ACC112 (cell line): Measurements from ENCODE around the gene ANKRD12.
"Not testable (repeated sequence)": the region's sequence is repeated elsewhere in the genome, so short reads cannot be mapped to it uniquely, and the experiment has no call there.

ENCODE experiments used
- H2AFZ ChIP-seq: fragments of 200-600 bp; sonication (generic); one replicate; pipeline ENCODE4 v1.6.0; 2017; ENCODE audit warnings: antibody characterized with exemption, low read length; ENCODE audit not compliant: unreplicated experiment
- H3K27ac ChIP-seq: fragments of 200-600 bp; sonication (generic); 2 replicates; pipeline ENCODE4 v1.5.1; 2014; ENCODE audit warnings: low read depth, mild to moderate bottlenecking, antibody characterized with exemption, low read length, moderate library complexity
- H3K27me3 ChIP-seq: fragments of 200-600 bp; sonication (generic); 2 replicates; pipeline ENCODE4 v1.6.1; 2014; ENCODE audit warnings: mild to moderate bottlenecking, antibody characterized with exemption, low read length, moderate library complexity, mixed read lengths; ENCODE audit not compliant: insufficient read depth
- H3K36me3 ChIP-seq: fragments of 200-600 bp; sonication (generic); 2 replicates; pipeline ENCODE4 v1.6.1; 2016; ENCODE audit warnings: mild to moderate bottlenecking, antibody characterized with exemption, low read length, moderate library complexity, mixed read lengths; ENCODE audit not compliant: insufficient read depth
- H3K4me1 ChIP-seq: fragments of 200-600 bp; sonication (generic); one replicate; pipeline ENCODE4 v1.6.1; 2016; ENCODE audit warnings: low read length, mixed read lengths; ENCODE audit not compliant: insufficient read depth, unreplicated experiment, control insufficient read depth
- H3K4me3 ChIP-seq: fragments of 200-600 bp; sonication (generic); 2 replicates; pipeline ENCODE4 v1.5.1; 2014; ENCODE audit warnings: mild to moderate bottlenecking, low read depth, low read length
- H3K79me2 ChIP-seq: fragments of 200-600 bp; sonication (generic); one replicate; pipeline ENCODE4 v1.6.0; 2016; ENCODE audit warnings: low read length; ENCODE audit not compliant: control insufficient read depth, unreplicated experiment, insufficient read depth

Gene ANKRD12

DNA sequence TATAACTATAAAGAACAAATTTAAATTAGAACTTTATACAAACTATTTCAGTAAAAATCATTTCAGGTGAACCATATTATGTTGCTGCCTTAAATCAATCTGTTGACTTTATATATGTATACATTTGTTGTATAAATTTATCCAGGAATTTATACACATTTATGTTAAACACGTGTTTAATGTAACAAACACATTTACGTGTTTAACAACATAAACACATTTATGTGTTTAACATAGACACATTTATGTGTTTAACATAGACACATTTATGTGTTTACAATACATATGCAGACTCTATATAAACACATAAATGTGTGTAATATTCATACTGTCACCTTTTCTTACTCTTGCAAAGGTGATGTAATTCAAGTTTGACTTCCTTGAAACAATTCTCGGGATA lies 122.6 kb downstream of the ANKRD12 start:
- no peak overlapping the region for H3K27ac ChIP-seq
- H3K4me1 ChIP-seq: no peaks in the 10 kb centered on the region
- H2AFZ ChIP-seq: no peak overlapping the region
- H3K36me3 ChIP-seq: peaks cover 52% of the 10 kb centered on the region
- H3K79me2 ChIP-seq: no peaks in the 10 kb centered on the region
- H3K27me3 ChIP-seq: no peaks in the 10 kb centered on the region
- no peak overlapping the region for H3K4me3 ChIP-seq

DNA sequence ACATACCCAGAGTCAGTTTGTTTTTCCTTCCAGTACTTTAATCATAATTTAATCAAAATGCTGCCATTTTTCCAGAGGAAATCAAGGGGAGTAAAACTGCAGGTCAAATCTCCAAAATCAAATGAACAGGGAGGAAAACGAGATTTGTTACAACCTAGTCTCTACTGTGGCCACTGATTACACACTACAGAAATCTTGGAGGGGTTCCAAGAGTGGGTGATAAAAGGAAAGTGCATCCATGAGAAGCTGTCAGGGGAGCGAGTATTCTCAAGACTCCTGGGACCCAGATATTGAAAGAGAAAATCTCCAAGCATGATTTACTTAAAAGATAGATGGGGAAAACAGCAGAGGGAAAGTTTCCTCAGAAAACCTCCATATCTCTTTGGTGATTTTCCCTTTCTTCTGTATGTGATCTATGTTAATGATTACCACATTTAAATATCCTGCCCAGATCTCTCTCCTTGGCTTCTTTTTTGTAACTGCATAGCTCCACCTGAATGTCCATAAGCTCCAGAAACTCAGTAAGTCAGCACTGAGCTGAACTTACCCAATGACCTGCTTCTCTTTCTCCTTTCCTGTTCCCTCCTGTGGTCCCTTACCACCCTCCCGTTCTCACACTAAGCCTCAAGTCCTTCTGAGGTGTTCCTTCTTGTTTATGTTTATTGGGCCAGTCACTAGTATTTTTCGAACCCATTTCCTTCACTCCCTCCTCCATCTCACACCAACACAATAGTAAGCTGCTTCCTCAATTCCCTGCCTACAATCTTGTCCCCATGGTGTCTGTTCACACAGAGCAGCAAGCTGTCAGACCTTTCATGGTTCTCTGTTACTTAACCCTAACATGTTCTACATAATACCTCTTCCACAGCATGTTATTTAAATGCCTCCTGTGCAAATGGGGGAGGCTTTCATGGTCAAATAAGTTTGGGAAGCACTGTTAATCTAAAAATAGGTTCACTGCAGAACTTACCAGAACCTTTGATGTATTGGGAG lies 124.1 kb downstream of the ANKRD12 start:
- no peak overlapping the region for H3K27ac ChIP-seq
- H3K4me3 ChIP-seq: no peak overlapping the region

DNA sequence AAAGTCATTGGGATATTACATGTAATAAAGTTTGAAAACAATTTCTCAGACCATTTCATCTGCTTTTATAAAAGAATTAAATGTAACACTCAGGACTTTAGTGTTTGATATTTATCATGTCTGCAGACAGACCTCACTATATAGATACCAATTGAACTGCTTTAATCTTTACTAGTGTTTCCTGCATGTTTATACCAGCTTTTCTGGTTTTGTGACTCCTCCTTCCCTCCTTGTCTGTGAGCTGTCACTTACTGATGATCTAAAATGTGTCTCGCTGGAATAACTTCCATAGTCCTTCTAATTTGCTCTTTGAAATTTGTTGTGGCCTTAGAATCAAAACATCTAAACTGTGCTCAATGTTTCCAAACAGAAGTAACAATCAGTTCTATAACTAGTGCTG lies 126.7 kb downstream of the ANKRD12 start:
- H3K4me1 ChIP-seq: no peaks in the 10 kb centered on the region
- H3K79me2 ChIP-seq: no peaks in the 10 kb centered on the region
- H3K4me3 ChIP-seq: no peak overlapping the region

More for the DNA sequence above, 124.1 kb downstream of the ANKRD12 start:
- Histone ChIP-seq H3K79me2 (no peaks in the 10 kb centered on the region), H3K4me1 (no peaks in the 10 kb centered on the region), H3K36me3 (peaks cover 44% of the 10 kb centered on the region), H3K27me3 (no peaks in the 10 kb centered on the region), H2AFZ (no peak overlapping the region)

DNA sequence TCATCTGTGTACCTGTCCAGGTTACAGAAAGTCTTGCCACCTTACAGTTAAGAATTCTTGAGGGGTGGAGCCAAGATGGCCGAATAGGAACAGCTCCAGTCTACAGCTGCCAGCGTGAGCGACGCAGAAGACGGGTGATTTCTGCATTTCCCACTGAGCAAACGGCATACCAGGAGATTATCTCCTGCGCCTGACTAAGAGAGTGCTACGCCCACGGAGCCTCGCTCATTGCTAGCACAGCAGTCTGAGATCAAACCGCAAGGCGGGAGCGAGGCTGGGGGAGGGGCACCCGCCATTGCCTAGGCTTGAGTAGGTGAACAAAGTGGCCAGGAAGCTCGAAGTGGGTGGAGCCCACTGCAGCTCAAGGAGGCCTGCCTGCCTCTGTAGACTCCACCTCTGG lies 128.2 kb downstream of the ANKRD12 start:
- not testable (repeated sequence) for H3K27me3 ChIP-seq, H3K79me2 ChIP-seq, H3K27ac ChIP-seq, H3K4me1 ChIP-seq, H3K4me3 ChIP-seq, H2AFZ ChIP-seq
- H3K36me3 ChIP-seq: peaks cover 18% of the 10 kb centered on the region

More for the DNA sequence above, 126.7 kb downstream of the ANKRD12 start:
- peaks cover 28% of the 10 kb centered on the region for H3K36me3 ChIP-seq
- H3K27me3 ChIP-seq: no peaks in the 10 kb centered on the region
- no peak overlapping the region for H3K27ac ChIP-seq
- H2AFZ ChIP-seq: no peak overlapping the region

DNA sequence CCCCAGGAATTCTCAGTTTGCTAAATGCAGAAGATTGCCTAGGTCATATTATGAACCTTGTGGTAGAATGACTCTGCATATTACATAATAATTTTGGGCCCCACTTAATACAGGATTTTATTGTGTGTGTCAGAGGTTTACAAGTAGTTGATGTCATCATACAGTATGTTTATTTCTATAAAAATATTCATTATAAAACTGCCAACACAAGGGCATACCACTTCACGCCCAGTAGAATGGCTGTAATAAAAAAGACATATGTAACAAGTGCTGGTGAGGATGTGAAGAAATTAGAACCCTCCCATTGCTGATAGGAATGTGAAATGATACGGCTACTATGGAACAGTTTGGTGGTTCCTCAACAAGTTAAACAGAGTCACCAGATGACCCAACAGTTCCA lies 136.6 kb downstream of the ANKRD12 start:
- H3K36me3 ChIP-seq: peaks cover 11% of the 10 kb centered on the region
- H3K4me3 ChIP-seq: no peak overlapping the region
- no peak overlapping the region for H2AFZ ChIP-seq
- H3K27ac ChIP-seq: no peak overlapping the region
- H3K27me3 ChIP-seq: no peaks in the 10 kb centered on the region
- no peaks in the 10 kb centered on the region for H3K79me2 ChIP-seq
- H3K4me1 ChIP-seq: no peaks in the 10 kb centered on the region

DNA sequence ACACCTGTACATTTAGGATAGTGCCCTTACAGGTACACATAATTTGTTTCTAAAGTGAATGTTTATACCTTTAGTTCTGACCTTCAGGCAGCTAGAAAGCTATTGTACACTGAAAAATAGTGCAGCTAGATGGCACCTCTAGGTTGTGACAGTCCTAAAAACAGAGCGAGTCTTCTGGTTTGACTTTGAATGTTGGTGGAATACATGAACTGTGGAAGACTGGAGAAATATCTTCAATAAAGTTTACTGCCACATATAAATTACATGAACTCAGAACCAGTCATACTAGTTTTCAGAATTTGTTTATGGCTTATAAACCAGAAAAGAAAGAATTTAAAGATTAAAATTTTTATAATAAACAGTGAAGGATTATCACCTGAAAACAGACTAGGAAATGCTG lies 139.3 kb downstream of the ANKRD12 start:
- Histone ChIP-seq H2AFZ (no peak overlapping the region), H3K4me3 (no peak overlapping the region), H3K4me1 (no peaks in the 10 kb centered on the region), H3K79me2 (no peaks in the 10 kb centered on the region), H3K27me3 (no peaks in the 10 kb centered on the region), H3K27ac (no peak overlapping the region), H3K36me3 (peaks cover 19% of the 10 kb centered on the region)

DNA sequence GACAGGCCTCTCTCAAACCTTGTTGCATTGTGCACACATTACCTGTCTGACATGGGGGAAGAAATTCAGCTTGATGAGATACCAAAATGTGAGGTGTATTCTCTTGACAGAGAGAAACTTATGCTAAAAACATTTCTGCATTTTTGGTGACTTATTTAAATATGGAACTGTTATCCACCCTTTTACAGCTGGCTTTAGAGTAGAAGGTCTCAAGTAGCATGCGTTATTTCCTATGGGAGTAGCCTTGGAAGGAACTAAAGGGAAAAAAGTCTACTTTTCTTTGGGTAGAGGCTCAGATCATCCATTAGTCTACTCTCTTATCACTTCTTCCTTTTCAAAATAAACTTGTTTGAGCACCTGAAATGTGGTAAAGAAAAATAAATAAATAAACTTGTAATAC lies 141.4 kb downstream of the ANKRD12 start:
- no peaks in the 10 kb centered on the region for H3K79me2 ChIP-seq

DNA sequence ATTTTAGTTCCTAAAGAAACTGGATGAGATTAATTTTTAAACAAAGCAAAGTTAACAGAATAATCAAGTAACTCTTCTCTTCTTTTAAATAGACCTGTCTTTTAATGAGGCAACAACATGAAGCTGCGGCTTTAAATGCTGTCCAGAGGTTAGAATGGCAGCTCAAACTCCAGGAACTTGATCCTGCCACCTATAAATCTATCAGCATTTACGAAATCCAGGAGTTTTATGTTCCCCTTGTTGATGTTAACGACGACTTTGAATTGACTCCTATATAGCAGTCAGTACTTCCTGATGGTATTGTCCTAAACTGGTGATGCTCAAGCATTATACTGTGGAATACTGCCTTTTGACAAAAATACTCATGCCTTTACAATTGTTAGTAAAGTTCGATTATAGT lies 144.3 kb downstream of the ANKRD12 start:
- H3K79me2 ChIP-seq: no peaks in the 10 kb centered on the region
- no peak overlapping the region for H3K27ac ChIP-seq
- no peak overlapping the region for H2AFZ ChIP-seq
- H3K4me1 ChIP-seq: no peaks in the 10 kb centered on the region
- H3K4me3 ChIP-seq: no peak overlapping the region
- H3K36me3 ChIP-seq: peaks cover 19% of the 10 kb centered on the region
- no peaks in the 10 kb centered on the region for H3K27me3 ChIP-seq

More for the DNA sequence above, 141.4 kb downstream of the ANKRD12 start:
- H3K4me1 ChIP-seq: no peaks in the 10 kb centered on the region
- H3K4me3 ChIP-seq: no peak overlapping the region
- peaks cover 20% of the 10 kb centered on the region for H3K36me3 ChIP-seq
- H2AFZ ChIP-seq: no peak overlapping the region
- no peaks in the 10 kb centered on the region for H3K27me3 ChIP-seq
- no peak overlapping the region for H3K27ac ChIP-seq

DNA sequence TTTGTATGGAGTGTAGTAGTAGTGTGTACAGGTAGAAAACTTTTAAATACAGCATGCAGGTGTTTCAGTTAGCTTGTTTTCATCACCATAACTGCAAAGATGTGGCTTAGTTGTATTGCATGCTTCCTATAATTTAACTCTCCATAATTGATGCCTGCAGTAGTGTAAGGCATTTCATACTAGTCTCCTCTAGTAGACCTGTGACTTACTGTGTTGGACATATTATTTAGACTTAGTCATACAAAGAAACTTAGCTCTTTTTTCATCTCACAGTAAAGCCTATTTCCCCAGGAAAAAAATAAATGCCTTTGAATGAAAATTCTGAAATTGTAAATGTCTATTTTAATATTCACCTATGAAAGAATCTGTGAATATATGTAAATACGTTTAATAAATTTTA lies 145.2 kb downstream of the ANKRD12 start:
- H3K79me2 ChIP-seq: no peaks in the 10 kb centered on the region
- H3K27ac ChIP-seq: no peak overlapping the region
- H3K36me3 ChIP-seq: peaks cover 17% of the 10 kb centered on the region
- H3K4me3 ChIP-seq: no peak overlapping the region
- H2AFZ ChIP-seq: no peak overlapping the region
- no peaks in the 10 kb centered on the region for H3K27me3 ChIP-seq
- H3K4me1 ChIP-seq: no peaks in the 10 kb centered on the region

DNA sequence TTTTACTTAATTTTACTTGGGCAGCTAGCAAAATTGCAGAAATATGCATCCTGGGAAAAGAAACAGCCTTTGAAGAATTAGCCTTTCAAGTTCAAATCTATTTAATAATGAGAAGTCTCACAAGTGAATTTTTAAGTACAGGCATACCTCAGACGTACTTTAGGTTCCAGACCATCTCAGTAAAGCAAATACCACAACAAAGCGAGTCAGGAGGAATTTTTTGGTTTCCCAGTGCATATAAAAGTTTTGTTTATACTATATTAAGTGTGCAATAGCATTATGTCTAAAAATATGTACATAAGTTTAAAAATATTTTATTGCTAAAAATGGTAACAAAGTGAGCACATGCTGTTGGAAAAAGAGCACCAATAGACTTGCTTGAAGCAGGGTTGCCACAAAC lies 147.2 kb downstream of the ANKRD12 start:
- Histone ChIP-seq H3K27ac (no peak overlapping the region), H2AFZ (no peak overlapping the region), H3K27me3 (no peaks in the 10 kb centered on the region), H3K36me3 (peaks cover 13% of the 10 kb centered on the region; the same call in 1 of the 2 replicates), H3K4me3 (no peak overlapping the region), H3K79me2 (no peaks in the 10 kb centered on the region), H3K4me1 (no peaks in the 10 kb centered on the region)

DNA sequence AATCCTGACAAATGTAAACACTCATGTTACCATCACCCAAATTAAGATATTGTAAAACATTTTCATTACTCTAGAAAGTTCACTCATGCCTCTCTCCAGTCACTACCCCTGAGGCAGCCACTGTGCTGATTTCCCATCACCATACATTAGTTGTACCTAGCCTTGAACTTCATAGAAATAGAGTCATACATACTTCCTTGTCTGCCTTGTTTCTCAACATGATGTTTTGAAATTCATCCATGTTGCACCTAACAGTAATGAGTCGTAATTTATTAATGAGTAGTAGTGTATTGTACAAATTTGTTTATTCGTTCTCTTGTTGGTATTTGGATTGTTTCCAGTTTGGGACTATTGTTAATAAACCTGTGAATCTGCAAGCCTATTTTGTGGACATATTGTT lies 149.0 kb downstream of the ANKRD12 start:
- Histone ChIP-seq H3K27me3 (no peaks in the 10 kb centered on the region), H3K79me2 (no peaks in the 10 kb centered on the region), H2AFZ (no peak overlapping the region), H3K36me3 (peaks cover 5% of the 10 kb centered on the region; the same call in 1 of the 2 replicates), H3K4me1 (no peaks in the 10 kb centered on the region), H3K4me3 (no peak overlapping the region), H3K27ac (no peak overlapping the region)
